ENCODE results near the gene COQ5.

DNA sequence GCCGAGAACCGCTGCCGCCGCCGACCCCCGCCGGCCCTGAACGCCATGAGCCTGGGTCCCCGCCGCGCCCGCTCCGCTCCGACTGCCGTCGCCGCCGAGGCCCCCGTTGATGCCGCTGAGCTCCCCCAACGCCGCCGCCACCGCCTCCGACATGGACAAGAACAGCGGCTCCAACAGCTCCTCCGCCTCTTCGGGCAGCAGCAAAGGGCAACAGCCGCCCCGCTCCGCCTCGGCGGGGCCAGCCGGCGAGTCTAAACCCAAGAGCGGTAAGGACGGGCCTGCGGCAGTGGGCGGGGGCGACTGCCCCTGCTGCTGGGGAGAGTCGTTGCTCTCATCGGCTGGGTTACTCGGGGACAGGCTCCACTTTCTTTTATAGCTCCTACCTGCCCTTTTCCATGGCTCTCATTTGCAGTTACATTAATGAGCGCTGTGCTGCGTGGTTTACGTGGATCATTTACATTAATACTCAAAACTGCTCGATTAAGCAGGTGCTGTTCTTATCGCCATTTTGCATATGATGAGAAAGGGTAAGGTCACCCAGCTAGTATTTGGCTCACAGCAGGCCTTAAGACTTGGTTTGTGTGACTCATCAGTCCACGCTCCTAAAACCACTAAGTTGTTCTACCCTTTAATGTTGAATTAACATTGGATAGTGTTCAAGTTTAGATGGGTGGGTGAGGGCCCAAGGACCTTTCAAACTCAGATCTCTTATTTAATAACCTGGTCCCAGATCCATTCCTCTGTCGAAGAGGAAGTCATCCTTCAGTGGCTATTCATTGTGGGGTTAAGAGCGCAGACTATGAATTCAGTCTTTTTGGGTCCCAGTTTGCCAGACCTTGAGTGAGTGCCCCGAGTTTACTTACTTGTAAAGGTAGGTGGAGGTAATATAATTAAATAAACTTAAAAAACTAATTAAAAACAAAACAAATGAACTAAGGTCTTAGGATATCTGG, 6.0 kb upstream of the COQ5 start:
- TF ChIP-seq, protein P1, sequence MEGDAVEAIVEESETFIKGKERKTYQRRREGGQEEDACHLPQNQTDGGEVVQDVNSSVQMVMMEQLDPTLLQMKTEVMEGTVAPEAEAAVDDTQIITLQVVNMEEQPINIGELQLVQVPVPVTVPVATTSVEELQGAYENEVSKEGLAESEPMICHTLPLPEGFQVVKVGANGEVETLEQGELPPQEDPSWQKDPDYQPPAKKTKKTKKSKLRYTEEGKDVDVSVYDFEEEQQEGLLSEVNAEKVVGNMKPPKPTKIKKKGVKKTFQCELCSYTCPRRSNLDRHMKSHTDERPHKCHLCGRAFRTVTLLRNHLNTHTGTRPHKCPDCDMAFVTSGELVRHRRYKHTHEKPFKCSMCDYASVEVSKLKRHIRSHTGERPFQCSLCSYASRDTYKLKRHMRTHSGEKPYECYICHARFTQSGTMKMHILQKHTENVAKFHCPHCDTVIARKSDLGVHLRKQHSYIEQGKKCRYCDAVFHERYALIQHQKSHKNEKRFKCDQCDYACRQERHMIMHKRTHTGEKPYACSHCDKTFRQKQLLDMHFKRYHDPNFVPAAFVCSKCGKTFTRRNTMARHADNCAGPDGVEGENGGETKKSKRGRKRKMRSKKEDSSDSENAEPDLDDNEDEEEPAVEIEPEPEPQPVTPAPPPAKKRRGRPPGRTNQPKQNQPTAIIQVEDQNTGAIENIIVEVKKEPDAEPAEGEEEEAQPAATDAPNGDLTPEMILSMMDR (IDR thresholded peaks at IDR 0.05) = no peak
- TF ChIP-seq POLR2A (IDR thresholded peaks at IDR 0.05) = no peak
